Caki2 (cell line): ENCODE data around the gene ZFP30. TPM values are rescaled to one million over a fixed set of nuclear protein-coding genes. Genes with fewer than 3 reads are reported as not detected.
A peak's percentile ranks its signal among the peaks of the same experiment; 100 is the strongest.

Experiments
- DNase-seq: peaks from one replicate; pipeline ENCODE4 v3.0.0-alpha.2; 2015; ENCODE audit warnings: low read depth
- in situ Hi-C: cut with HindIII; loops from 2 replicates; pipeline ENCODE4 v1.10.0; 2016; ENCODE audit warnings: low sequenced_read_pairs, low pct_unique_long_range_greater_than_20kb, mixed read lengths
- total RNA-seq: library from RNA; depleted of rRNA; stranded (reverse); fragments of >200 nt; shearing (Covaris generic); gene quantifications from 2 replicates; pipeline ENCODE4 v1.2.3, GENCODE V29; 2014; ENCODE audit warnings: low replicate concordance; rRNA removed

The ZFP30 gene
- total RNA-seq, 1 experiment from 2014 or later = 19.8 TPM

- in situ Hi-C loops = no loop called here
These were observed 71.9 kb downstream of the ZFP30 start for GRCh38 chr19:37583340-37583739.

GRCh38 chr19:37572203-37572602 lies 83.1 kb downstream of the ZFP30 start:
- in situ Hi-C loops = no loop called here
- DNase-seq = no peak

More at GRCh38 chr19:37583340-37583739, 71.9 kb downstream of the ZFP30 start:
- no peak for DNase-seq

- in situ Hi-C loops = no loop called here
- peak; percentile 11 for DNase-seq
These were observed 89.9 kb downstream of the ZFP30 start for GRCh38 chr19:37565370-37565669.

GRCh38 chr19:37564624-37565369 lies 90.5 kb downstream of the ZFP30 start:
- DNase-seq = peak; percentile 29
- in situ Hi-C loops = no loop called here

Other genes with a start within 250 kb of the ZFP30 start
- gene ZNF569, start 188.0 kb downstream of the ZFP30 start, total RNA-seq = 1.4 and 6.3 TPM in 2 replicates
- 2.9 and 4.5 TPM in 2 replicates for gene ZNF570, start 186.1 kb downstream of the ZFP30 start, total RNA-seq
- gene ZNF793, start 148.5 kb downstream of the ZFP30 start, total RNA-seq = 0.78 and 0.95 TPM in 2 replicates
- gene ZNF571, start 60.7 kb downstream of the ZFP30 start, total RNA-seq = 0.74 and 0.84 TPM in 2 replicates
- not detected in 2 replicates for gene ZNF540, start 60.6 kb downstream of the ZFP30 start, total RNA-seq
- 10.6 and 17.5 TPM in 2 replicates for gene ZNF607, start 64.3 kb upstream of the ZFP30 start, total RNA-seq
- 2.2 and 4.8 TPM in 2 replicates for gene ZNF573, start 124.1 kb upstream of the ZFP30 start, total RNA-seq